CD4-positive, alpha-beta T cell treated with Interleukin-15 for 1 hour (primary cell): ENCODE results near the gene NDUFAF8.

ENCODE experiments used
- DNase-seq: peaks from one replicate; pipeline ENCODE4 v3.0.0-alpha.2; 2020

The NDUFAF8 gene

DNA sequence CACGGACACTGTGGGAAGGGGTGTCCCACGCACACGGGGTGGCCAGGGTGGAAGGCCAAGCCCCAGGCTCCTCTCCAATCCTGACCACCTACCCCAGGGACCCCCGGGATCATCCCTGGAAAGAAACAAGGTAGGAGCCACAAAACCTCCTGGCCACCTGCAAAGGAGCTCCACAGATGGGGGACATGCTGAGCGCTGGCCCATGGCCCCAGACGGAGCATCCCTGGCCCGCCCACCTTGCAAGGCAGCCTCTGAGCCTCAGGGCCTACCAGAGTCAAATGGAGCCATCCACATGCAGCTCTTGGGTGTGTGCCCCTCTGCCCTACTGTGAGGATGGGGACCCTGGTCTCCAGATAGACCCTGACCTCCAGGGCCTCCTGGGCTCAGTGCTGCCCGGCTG is 39.7 kb downstream of the NDUFAF8 start:
- DNase-seq, result no peak

DNA sequence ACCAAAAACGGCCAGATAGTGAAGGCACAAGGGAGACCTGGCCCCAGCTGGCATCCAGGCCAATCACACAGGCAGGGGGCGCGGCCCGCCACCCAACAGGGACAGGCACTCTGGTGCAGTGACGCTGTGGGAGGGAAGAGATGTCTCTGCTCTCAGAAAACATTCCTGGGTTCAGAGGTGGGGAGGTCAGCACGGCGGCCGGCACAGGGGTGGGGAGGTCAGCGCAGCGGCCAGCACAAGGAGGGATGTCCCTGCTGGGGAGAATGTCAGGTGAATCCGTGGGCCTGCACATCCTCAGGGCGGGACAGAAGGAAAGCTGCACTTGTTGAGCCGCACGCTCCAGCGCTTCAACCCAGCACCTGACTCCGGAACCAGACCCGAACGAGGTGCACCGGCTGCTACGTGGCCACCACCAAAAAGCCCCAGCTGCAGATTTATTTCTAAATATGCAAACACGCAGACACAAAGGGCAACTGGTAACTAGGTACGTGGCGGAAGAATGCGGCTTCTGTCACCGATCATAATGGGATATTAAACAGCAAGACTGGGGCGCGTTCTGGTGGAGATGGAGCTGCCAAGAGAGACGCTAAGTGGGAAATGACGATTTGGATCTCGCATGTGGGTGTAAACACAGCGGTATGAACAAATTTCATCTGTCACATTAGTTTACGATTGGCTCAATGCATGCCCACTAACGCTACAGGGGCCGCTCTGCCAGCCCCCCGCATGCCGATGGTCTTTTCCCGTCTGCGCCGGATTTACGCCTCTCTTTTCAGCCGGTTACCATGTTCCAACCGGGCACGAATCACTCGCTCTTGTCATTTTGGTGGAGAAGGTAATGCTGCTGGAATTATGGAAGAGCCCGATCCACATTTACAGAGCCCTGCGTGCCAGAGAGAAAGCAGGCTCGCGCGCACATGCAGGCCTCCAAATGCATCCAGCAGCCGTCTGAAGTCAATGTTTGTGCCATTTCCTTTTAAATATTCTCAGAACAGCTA is 40.5 kb downstream of the NDUFAF8 start:
- no peak for DNase-seq

GRCh38 chr17:81280571-81280970 is 41.5 kb downstream of the NDUFAF8 start:
- DNase-seq, result no peak

GRCh38 chr17:81282141-81282540 is 43.0 kb downstream of the NDUFAF8 start:
- DNase-seq, result no peak

DNA sequence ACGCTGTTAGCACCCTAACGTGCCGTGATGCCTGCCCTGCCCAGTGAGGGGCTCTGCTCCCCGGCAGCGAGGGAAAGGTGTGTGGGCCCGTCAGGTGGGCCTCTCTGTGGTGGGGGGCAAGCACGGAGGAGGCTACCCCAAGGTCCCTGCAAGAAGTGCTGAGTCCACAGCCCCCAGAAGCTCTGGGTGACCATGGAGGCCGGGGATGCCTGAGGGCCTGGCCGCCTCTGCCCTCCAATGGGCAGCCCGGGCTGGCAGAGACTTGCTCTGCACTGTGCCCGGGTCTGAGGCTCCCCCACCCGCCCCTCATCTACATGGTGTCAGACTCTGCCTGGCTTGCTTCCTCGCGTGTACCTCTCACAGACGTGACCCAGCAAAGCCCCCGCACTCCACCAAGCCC is 43.8 kb downstream of the NDUFAF8 start:
- DNase-seq, result no peak

DNA sequence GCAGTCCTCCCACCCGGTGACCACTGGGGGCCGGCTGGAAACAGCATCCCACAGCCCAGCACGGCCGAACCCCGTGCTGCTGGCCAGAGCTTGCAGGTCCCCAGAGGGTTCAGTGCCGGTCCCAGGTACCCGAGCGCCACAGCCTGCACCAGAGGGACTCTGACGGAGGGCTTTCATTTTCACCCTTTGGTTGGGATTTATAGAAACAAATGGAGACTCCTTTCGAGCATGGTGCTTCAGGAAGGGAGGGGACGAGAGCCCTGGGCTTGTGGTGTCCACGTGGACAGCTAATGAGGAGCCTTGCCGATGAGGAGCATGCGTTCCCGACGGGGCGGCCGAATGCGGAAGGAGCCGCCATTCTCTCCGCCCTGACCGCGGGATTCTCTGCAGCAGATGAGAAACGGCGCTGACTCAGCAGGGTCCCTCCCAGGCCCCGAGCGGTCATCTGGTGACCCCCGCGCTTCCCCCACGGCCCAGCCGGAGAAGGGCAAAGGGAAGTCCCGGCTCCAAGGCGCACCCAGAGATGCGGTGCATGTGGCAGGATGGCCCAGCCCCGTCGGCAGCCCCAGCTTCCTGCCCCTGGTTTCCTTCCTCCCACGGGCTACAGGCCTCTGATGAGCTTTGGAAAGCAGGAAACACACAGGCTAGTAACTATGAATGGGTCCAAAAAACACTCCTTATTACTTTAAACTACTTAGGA is 46.2 kb downstream of the NDUFAF8 start:
- DNase-seq, result peak; percentile 85

DNA sequence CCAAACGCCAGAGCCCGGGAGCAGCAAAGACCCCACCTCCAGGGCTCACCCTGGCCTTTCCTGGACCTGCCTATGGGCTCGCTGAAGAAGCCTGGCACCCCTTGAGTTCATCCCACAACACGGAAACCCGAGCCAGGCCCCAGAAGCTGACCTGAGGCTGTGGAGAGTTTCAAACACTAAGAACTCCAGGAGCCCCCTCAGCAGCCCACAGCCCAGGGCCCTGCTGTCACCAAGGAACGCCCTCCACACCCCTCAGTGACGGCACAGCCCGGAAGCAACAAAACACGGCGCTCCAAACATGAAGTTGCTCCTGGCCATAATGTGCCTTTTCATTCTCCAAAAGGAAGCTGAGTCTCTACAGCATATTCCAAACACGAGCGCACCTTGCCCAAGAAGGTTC is 46.8 kb downstream of the NDUFAF8 start:
- no peak for DNase-seq

DNA sequence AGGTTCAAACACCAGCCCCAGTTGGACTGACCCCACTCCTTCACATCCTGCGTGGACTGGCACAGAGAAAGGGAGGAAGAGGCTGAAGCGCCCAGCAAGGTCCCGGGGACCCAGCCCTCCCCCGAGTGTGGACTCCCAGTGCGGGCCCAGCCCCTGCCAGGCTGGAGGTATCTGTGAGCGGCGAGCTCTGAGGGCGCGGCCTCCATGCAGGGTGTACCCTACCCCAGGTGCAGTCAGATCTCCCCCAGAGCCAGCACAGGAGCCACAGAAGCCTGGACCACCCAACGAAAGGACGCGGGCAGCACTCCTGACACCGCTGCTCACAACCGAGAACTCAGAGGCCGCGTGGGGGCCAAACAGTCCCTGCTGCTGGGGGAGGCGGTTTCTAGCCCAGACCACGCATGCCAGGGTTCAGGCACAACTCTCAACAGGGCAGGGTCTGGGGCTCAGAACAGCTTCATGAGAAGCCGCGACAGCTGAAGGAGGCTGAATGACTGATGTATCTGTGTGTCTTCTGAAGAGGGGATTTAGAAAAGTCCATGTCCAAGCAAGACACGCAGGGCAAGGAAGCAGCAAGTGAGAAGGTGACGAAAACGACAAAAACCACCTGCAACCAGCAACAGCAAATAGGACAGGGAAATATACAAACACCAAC is 47.5 kb downstream of the NDUFAF8 start:
- DNase-seq, result no peak

- DNase-seq, result no peak
These were observed 48.0 kb downstream of the NDUFAF8 start for GRCh38 chr17:81287152-81287551.

DNA sequence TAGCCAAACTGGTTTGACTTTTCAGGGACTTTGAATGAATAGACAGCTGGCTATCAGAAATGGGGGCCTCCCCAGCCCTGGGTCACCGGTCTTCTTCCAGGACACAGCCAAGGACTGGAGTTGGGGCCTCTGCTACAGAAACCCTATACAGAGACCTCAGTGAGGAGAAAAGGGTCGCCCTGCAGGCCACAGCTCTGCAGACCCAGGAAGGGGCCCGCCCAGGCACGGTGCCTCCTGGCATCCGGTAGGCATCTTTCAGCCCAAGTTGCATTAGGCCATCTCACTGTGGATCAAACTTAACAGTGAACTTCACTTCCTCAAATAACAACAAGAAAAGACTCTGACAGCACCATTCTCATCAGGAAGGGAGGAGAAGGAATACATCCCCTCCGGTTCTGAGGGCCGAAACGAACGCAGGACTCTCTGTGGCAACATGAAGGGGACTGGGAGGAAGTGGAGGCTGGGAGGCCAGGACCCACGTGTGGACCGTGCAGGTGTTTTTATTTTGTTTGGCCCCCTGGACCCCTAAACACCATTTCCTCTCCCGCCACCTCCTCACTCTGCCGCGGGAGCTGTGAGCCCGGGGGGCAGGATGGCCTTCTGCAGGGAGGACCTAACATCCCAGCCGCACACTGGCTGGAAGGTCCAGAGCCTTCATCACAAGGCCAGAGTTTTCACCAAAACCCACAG is 48.8 kb downstream of the NDUFAF8 start:
- no peak for DNase-seq

GRCh38 chr17:81288715-81289114 is 49.6 kb downstream of the NDUFAF8 start:
- DNase-seq, result no peak

DNA sequence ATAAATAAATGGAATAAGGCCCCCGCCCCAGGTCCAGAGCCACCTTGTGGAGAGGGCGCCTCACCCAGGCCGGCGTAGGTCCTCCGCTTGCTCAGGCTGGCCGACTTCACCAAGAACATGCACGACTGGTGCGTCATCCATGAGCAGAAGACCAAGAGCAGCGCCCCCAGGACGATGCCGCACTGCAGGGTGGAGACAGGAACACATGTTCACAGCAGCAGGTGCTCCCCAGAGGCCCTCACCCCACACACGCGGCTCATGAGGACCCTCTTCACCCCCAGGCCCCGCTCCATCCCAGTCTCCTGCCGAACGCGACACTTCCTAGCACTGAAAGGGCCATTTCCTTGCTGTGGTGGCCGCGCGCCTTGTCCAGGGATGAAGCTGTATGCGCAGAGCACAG is 50.5 kb downstream of the NDUFAF8 start:
- DNase-seq, result no peak

GRCh38 chr17:81290230-81290629 is 51.1 kb downstream of the NDUFAF8 start:
- no peak for DNase-seq
